Esophagus squamous epithelium (tissue), 5 donors: ENCODE measurements around the gene LRRC37A. TPM values are rescaled to one million over a fixed set of nuclear protein-coding genes. Genes with fewer than 3 reads are reported as not detected.
A peak's percentile ranks its signal among the peaks of the same experiment; 100 is the strongest.
"Not testable (repeated sequence)": the region's sequence is repeated elsewhere in the genome, so short reads cannot be mapped to it uniquely, and the experiment has no call there.

Source experiments
- DNase-seq: peaks from one replicate; lab custom pipeline; 2025; lab: John Stamatoyannopoulos, UW
- H3K27ac ChIP-seq, 4 donors: fragments of 200-600 bp; sonication (generic); one replicate each; pipeline ENCODE4 v1.5.1; 2016 to 2019; ENCODE audit warnings: mild to moderate bottlenecking in 1 of 4
- H3K27me3 ChIP-seq, 4 donors: fragments of 200-600 bp; sonication (generic); 1 replicate in 3 of 4; 2 replicates in 1 of 4; pipeline versions ENCODE4 v1.5.1 to v1.6.0; 2017 to 2021; ENCODE audit warnings: antibody characterized with exemption in 1 of 4
- H3K36me3 ChIP-seq, 3 donors: fragments of 200-600 bp; sonication (generic); one replicate each; pipeline ENCODE4 v1.5.1; 2016 to 2019
- H3K4me1 ChIP-seq, 3 donors: fragments of 200-600 bp; sonication (generic); one replicate each; pipeline ENCODE4 v1.5.1; 2017 to 2019
- H3K4me3 ChIP-seq, 4 donors: fragments of 200-600 bp; sonication (generic); 1 replicate in 3 of 4; 2 replicates in 1 of 4; pipeline ENCODE4 v1.5.1; 2016 to 2019; ENCODE audit warnings: mild to moderate bottlenecking in 2 of 4, moderate library complexity in 1 of 4
- H3K9me3 ChIP-seq, 3 donors: fragments of 200-600 bp; sonication (generic); one replicate each; pipeline ENCODE4 v1.5.1; 2016 to 2019
- CTCF ChIP-seq, 6 experiments: fragments of 450-650 bp in 4 of 6; fragments of 200-600 bp in 2 of 6; sonication (generic) in 2 of 6; IDR thresholded peaks; one replicate each; pipeline ENCODE4 v1.5.1; 2016 to 2019; ENCODE audit warnings: antibody characterized with exemption in 6 of 6, mild to moderate bottlenecking in 4 of 6, moderate library complexity in 4 of 6
- POLR2A ChIP-seq, 4 donors: fragments of 450-650 bp; IDR thresholded peaks; one replicate each; pipeline ENCODE4 v1.6.1; 2017; ENCODE audit warnings: antibody characterized with exemption in 4 of 4, mild to moderate bottlenecking in 4 of 4, moderate library complexity in 3 of 4
- WGBS, 2 donors: methylation state at CpG; one replicate each; pipeline ENCODE4 v1.1.5; 2018; 5-methylcytosine and 5-hydroxymethylcytosine counted together
- intact Hi-C: fragments of 100-400 bp; cut with DNase I; formaldehyde crosslinking; loops from one replicate; pipeline ENCODE4 v1.15.0; 2022
- total RNA-seq, 4 donors: library from RNA; depleted of rRNA; stranded (reverse); fragments of >200 nt; gene quantifications; one replicate each; pipeline ENCODE4 v1.1.0, GENCODE V29; 2016
- donor health status: DM: yes; HTN: yes; CAD: no.

Gene LRRC37A
- total RNA-seq, 4 donors from 2014 or later: 0.18 to 1.1 (median 0.85) TPM

- H3K36me3 ChIP-seq: no peaks in the 10 kb centered on the region
- WGBS, 2 donors: 78 to 89% methylated on average over 3 of the region's 3 CpGs
- intact Hi-C loops: loop anchor here (10.0 kb wide), 1 partner anchor 79 kb away; the partner anchor contains the start of gene KANSL1
- no peak for TF ChIP-seq CTCF (IDR thresholded peaks at IDR 0.05)
- no peak for TF ChIP-seq POLR2A (IDR thresholded peaks at IDR 0.05)
- H3K27ac ChIP-seq: no peak overlapping the region
- no peaks in the 10 kb centered on the region for H3K27me3 ChIP-seq
- DNase-seq: no peak
- H3K4me3 ChIP-seq: no peak overlapping the region
- no peaks in the 10 kb centered on the region for H3K4me1 ChIP-seq
- H3K9me3 ChIP-seq: no peaks in the 10 kb centered on the region
Observed at GRCh38 chr17:46274238-46274637, 20.7 kb upstream of the LRRC37A start.

- intact Hi-C loops: loop anchor here (10.0 kb wide), 1 partner anchor 82 kb away; the partner anchor contains the start of gene KANSL1
- not testable (repeated sequence) for H3K36me3 ChIP-seq, H3K9me3 ChIP-seq, H3K4me3 ChIP-seq, H3K4me1 ChIP-seq, DNase-seq, H3K27ac ChIP-seq, H3K27me3 ChIP-seq
- 64 to 70% methylated on average over 2 to 3 of the region's 3 CpGs for WGBS, 2 donors
Observed at GRCh38 chr17:46276728-46277479, 18.0 kb upstream of the LRRC37A start.

GRCh38 chr17:46281336-46281735, 13.6 kb upstream of the LRRC37A start:
- H3K36me3 ChIP-seq, H3K4me3 ChIP-seq, H3K27ac ChIP-seq, H3K4me1 ChIP-seq, H3K9me3 ChIP-seq, DNase-seq, H3K27me3 ChIP-seq, intact Hi-C loops: not testable (repeated sequence)
- 97 to 98% methylated on average over 3 to 4 of the region's 4 CpGs for WGBS, 2 donors

DNA sequence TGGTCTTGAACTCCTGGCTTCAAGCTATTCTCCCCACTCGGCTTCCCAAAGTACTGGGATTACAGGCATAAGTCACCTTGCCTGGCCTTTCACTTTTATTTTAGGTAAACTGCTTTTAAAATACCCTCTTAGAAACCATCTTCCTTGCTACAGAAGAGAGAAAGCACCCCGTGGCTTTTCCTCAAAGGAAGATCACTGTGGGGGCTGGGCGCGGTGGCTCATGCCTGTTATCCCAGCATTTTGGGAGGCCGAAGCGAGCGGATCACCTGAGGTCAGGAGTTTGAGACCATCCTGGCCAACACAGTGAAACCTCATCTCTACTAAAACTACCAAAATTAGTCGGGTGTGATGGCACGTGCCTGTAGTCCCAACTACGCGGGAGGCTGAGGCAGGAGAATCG, 12.3 kb upstream of the LRRC37A start:
- H3K4me3 ChIP-seq, H3K9me3 ChIP-seq, H3K27ac ChIP-seq, intact Hi-C loops, H3K36me3 ChIP-seq, H3K4me1 ChIP-seq, H3K27me3 ChIP-seq, DNase-seq: not testable (repeated sequence)
- WGBS, 2 donors: 89% methylated on average over 7 of the region's 12 CpGs; no CpG with 5 or more reads in 1 of the 2 donors

GRCh38 chr17:46284467-46284866, 10.5 kb upstream of the LRRC37A start:
- H3K27ac ChIP-seq, H3K4me3 ChIP-seq, DNase-seq, intact Hi-C loops, H3K27me3 ChIP-seq, H3K36me3 ChIP-seq, H3K4me1 ChIP-seq, H3K9me3 ChIP-seq: not testable (repeated sequence)
- 67 to 80% methylated on average over 1 of the region's 1 CpG for WGBS, 2 donors

- H3K4me3 ChIP-seq, DNase-seq, H3K27ac ChIP-seq, intact Hi-C loops, H3K9me3 ChIP-seq, H3K27me3 ChIP-seq, H3K36me3 ChIP-seq, H3K4me1 ChIP-seq: not testable (repeated sequence)
- 78 to 92% methylated on average over 1 to 2 of the region's 2 CpGs for WGBS, 2 donors
Observed at GRCh38 chr17:46285500-46285899, 9.4 kb upstream of the LRRC37A start.

- H3K36me3 ChIP-seq, H3K27me3 ChIP-seq, H3K4me3 ChIP-seq, H3K9me3 ChIP-seq, DNase-seq, H3K27ac ChIP-seq, intact Hi-C loops, H3K4me1 ChIP-seq: not testable (repeated sequence)
- WGBS, 2 donors: 1% methylated on average over 3 of the region's 3 CpGs
- TF ChIP-seq CTCF (IDR thresholded peaks at IDR 0.05): peak; percentile 62 to 83 (median 76)
Observed at GRCh38 chr17:46286764-46287221, 8.1 kb upstream of the LRRC37A start.

- intact Hi-C loops, H3K4me1 ChIP-seq, H3K4me3 ChIP-seq, H3K9me3 ChIP-seq, H3K27me3 ChIP-seq, DNase-seq, H3K27ac ChIP-seq, H3K36me3 ChIP-seq: not testable (repeated sequence)
- WGBS, 2 donors: 78 to 83% methylated on average over 7 of the region's 7 CpGs
Observed at GRCh38 chr17:46287587-46287986, 7.3 kb upstream of the LRRC37A start.

- H3K4me3 ChIP-seq, H3K9me3 ChIP-seq, H3K27ac ChIP-seq, H3K4me1 ChIP-seq, H3K27me3 ChIP-seq, intact Hi-C loops, H3K36me3 ChIP-seq, DNase-seq: not testable (repeated sequence)
- 65 to 90% methylated on average over 4 of the region's 4 CpGs for WGBS, 2 donors
Observed at GRCh38 chr17:46290906-46291546, 3.9 kb upstream of the LRRC37A start.

- H3K27me3 ChIP-seq, H3K36me3 ChIP-seq, H3K4me3 ChIP-seq, H3K9me3 ChIP-seq, intact Hi-C loops, H3K4me1 ChIP-seq, DNase-seq, H3K27ac ChIP-seq: not testable (repeated sequence)
- WGBS, 2 donors: 87 to 89% methylated on average over 8 of the region's 8 CpGs
Observed at GRCh38 chr17:46291618-46292017, 3.3 kb upstream of the LRRC37A start.

GRCh38 chr17:46341220-46341619, 46.3 kb downstream of the LRRC37A start:
- H3K4me3 ChIP-seq, H3K9me3 ChIP-seq, H3K27ac ChIP-seq, DNase-seq, intact Hi-C loops, H3K4me1 ChIP-seq, H3K27me3 ChIP-seq, H3K36me3 ChIP-seq: not testable (repeated sequence)
- WGBS, 2 donors: no CpG with 5 or more reads among the region's 19 CpGs
